AG04449 (cell line): ENCODE data around the gene TMTC1.

Experiments
- CTCF ChIA-PET: fragments of 350-600 bp; formaldehyde crosslinking; extraction: SDS; loops from one replicate; lab custom pipeline; 2021; ENCODE audit warnings: antibody characterized with exemption; lab: Yijun Ruan, JAX
- POLR2A ChIA-PET: fragments of 400-600, 350-600 bp; formaldehyde crosslinking; extraction: SDS; loops from one replicate; lab custom pipeline; 2020; ENCODE audit warnings: antibody characterized with exemption, inconsistent platforms; lab: Yijun Ruan, JAX
- DNase-seq: peaks from one replicate; pipeline ENCODE4 v3.0.0-alpha.2; 2010; ENCODE audit warnings: low read depth, low spot score
- H3K4me3 ChIP-seq: 2 replicates; pipeline ENCODE4 v1.5.1; 2011; ENCODE audit warnings: low read depth, mild to moderate bottlenecking, control low read depth, low read length
- CTCF ChIP-seq: IDR thresholded peaks from one replicate; pipeline ENCODE4 v1.5.1; 2011; ENCODE audit warnings: mild to moderate bottlenecking, moderate library complexity, low read length, control low read depth, inconsistent platforms; ENCODE audit not compliant: insufficient read depth; ENCODE audit errors: missing control alignments

Gene TMTC1

GRCh38 chr12:29695800-29696199 is 87.9 kb downstream of the TMTC1 start:
- no peak for DNase-seq
- ChIA-PET POLR2A (no interaction called here), CTCF (no interaction called here)
- no peak for TF ChIP-seq CTCF
- no peak overlapping the region for H3K4me3 ChIP-seq

DNA sequence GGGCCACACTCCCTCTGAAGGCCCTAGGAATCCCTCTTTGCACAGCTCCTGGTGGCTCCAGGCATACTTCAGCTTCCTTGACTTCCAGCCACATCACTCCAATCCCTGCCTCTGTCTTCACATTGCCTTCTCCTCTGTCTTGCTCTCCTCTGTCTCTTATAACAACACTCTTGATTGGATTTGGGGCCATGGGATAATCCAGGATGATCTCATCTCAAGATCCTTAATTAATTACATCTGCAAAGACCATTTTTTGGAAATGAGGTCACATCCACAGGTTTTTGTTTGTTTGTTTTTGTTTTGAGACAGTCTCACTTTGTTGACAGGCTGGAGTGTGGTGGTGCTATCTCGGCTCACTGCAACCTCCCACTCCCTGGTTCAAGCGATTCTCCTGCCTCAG is 88.7 kb downstream of the TMTC1 start:
- POLR2A ChIA-PET: no interaction called here
- DNase-seq: no peak
- TF ChIP-seq CTCF: no peak
- H3K4me3 ChIP-seq: no peak overlapping the region
- CTCF ChIA-PET: no interaction called here

DNA sequence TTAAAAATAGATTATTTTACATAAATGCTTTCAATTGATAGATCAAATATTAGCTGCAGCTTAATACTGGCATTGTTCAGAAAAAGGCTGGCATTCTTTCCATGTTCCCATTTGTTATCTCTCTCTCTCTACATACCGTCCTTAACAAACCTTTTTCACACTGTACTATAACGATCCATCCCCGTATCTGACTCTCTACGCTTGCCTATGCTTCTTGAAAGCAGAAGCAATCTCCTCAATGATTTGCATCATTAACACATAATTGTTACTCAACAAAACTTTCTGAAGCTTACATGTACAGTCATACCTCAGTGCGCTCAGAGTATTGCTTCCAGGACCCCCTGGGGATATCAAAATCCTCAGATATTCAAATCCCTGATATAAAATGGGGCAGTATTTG is 89.7 kb downstream of the TMTC1 start:
- ChIA-PET POLR2A (no interaction called here), CTCF (interaction anchor here (0.5 kb wide), 1 partner anchor 9 kb away, joined by 3 read pairs; no protein-coding TSS in a partner anchor)
- H3K4me3 ChIP-seq: no peak overlapping the region
- no peak for DNase-seq
- no peak for TF ChIP-seq CTCF

GRCh38 chr12:29692237-29692636 is 91.5 kb downstream of the TMTC1 start:
- no peak overlapping the region for H3K4me3 ChIP-seq
- TF ChIP-seq CTCF: no peak
- CTCF ChIA-PET: no interaction called here
- POLR2A ChIA-PET: no interaction called here
- DNase-seq: no peak

DNA sequence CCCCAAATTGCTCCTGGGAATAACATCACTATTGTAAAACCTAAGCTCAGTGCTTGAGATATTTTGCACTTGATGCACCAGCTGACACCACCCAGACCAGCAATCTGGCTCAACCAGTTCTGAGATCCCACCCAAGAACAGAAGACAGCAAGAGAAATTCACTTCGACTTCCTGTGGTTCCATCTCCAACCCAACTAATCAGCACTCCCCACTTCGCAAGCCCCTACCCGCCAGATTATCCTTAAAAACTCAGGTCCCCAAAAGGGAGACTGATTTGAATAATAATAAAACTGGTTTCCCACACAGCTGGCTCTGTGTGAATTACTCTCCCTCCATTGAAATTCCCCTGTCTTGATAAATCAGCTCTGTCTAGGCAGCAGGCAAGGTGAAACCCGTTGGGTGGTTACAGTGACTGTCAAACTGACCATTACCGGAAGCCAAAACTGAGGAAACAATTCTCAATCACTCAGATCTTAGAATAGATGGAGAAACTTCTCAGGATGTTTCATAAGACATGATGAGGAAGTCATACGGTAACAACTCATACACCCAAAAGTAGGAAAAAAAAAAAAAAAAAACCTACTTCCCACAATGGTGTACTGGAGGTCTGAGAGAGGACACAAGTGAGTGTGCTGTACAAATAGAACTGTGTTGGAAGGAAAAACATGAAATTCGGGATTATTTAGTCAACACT is 92.4 kb downstream of the TMTC1 start:
- TF ChIP-seq CTCF: no peak
- POLR2A ChIA-PET: no interaction called here
- CTCF ChIA-PET: no interaction called here

GRCh38 chr12:29690728-29691127 is 93.0 kb downstream of the TMTC1 start:
- TF ChIP-seq CTCF: no peak
- ChIA-PET CTCF (no interaction called here), POLR2A (no interaction called here)
- H3K4me3 ChIP-seq: no peak overlapping the region
- no peak for DNase-seq

More for the DNA sequence above, 92.4 kb downstream of the TMTC1 start:
- DNase-seq: no peak
- no peak overlapping the region for H3K4me3 ChIP-seq
